GM21717 (cell line): ENCODE results near the gene DHDDS.

Experiments used
- ATAC-seq: cut with Tn5 transposase; IDR thresholded peaks from one replicate; pipeline ENCODE4 v1.9.1; 2021; ENCODE audit warnings: mild to moderate bottlenecking, moderate library complexity; ENCODE audit not compliant: unreplicated experiment

DHDDS gene

DNA sequence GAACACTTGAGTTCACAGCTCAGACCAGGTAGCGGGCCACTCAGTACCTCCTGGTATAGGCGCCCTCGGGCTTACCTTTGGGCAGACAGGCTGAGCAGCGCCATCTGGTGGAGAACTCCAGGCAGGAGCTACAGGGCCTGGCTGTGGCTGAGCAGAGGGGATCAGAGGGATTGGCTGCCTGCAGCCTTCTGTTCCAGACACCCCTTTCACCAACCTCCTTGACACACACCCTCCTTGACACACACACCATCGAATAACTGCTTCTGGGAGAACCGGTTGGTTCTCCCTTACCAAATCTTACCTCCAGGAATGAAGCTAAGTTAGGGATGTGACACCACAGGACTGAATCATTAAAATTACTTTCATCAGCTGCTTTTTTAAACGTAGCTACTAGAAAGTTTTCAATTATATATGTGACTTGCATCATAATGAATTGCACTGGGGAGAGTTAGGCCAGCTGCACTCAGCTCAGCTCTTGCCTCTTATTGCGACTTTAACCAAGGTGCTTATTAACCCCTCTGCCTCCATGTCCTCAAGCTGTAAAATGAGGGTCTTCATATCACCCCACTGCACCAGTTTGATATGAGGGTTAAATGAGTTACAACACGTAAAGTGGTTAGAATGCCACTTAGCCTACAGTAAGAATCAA, 14.9 kb upstream of the DHDDS start:
- no peak for ATAC-seq

DNA sequence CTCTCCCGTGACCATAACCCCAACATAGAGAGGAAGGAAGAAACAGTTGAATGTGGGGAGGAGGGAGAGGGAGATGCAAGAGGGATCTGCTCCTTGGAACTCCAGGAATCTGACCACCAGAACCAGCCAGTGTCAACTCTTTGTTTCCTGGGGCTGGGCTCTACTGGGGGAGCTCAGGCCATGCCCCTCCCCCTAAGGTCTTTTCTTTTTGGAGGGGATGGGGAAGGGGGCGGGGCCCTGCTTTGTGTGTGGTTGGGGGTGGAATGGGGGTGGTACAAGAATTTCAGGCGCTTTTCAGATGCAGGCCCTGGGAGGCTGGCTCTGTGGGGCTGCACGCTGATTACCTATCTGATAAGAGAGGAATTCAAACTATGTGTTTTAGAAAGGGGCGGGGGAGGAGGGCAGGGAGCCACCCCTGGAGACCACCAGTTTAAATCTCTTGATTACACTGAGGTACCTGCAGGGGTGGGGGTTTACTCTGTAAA, 13.2 kb upstream of the DHDDS start:
- no peak for ATAC-seq

DNA sequence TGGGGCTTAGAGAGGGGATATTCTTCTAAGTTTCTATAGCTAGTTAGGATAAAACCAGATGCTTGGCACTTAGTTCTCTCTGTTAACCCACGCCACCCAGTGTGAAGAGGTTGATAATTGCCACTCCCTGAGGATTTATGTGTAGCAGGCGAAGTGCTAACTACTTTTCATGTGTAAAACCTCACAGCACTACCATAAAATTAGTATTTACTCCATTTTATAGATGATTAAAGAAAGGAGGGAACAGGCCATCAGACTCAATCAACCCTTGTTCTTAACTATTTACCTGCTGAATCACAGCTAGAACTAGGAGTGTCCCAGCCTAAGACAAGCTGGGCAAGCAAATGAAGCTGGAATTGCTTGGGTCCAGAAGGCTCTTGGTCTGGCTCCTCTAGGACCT, 12.6 kb upstream of the DHDDS start:
- no peak for ATAC-seq

DNA sequence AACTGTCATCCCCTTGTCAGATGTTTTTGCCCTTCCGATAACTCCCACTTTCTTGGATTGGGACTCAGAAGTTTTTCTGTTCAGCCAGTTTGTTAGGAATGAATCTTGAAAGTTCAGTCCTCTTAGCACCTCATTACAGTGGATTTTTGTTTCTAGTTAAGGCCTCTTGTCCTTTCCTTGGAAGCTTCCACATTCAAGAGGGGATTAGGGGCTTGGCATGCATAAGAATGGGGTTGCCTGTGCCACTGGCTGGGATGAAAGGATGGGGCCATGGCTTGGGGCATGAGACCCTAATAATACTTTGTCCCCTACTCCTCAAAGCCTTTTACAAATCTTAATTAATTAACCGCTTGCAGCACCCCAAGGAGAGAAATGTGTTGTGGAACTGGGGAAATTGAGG, 2.4 kb upstream of the DHDDS start:
- ATAC-seq: no peak

DNA sequence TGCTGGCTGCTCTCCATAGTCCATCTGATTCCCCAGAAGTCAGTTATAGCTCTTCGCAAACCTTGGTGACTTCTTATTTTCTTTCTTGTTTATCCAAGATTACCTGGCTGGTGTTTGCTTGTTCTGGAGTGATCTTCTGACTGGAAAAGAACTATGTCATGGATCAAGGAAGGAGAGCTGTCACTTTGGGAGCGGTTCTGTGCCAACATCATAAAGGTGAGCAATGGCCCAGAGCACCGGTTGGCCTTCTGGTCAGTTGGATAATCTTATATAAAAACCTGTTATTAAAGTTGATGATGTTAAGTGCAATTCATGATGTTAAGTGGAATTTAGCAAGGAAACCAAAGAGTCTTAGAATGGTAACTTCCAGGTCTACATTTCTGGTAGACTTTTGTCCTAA, 672 bp downstream of the DHDDS start:
- no peak for ATAC-seq

DNA sequence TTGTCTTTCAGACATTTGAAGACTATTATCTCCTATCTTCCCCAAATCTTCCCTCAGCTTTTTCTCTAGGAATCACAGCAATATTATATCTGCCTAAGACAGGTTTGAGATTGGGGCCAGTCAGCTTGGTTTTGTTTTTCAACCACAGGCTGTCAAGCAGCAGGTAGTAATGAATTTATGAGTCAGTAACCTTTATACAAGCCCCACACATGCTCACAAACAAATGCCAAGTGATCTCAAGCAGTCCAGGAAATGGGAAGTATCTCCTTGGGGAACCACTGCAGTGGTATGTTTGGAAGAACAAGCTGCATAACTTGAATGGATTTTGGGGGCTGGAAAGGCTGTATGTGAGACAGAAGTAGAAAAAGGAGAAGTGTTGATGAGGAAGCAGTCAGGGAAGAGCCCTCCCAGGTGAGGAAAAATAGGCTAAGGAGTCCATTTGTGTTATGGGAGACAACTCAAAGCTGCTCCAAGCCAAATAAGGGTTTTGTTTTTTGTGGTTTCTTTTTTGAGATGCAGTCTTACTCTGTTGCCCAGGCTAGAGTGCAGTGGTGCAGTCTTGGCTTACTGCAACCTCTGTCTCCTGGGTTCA, 2.1 kb downstream of the DHDDS start:
- ATAC-seq: no peak

DNA sequence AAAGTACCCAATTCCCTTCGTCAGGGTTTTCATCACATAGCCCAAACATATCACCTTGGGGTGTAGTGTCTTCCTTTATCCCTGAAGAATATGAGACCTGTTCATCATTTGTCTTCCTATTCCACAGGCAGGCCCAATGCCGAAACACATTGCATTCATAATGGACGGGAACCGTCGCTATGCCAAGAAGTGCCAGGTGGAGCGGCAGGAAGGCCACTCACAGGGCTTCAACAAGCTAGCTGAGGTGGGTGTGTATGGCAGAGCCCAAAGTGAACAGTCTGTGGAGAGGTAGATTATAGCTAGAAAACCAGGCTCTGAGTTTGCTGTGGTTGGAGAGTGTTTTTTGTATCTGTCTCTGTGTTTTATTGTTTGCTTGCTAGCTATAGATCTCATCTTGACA, 5.9 kb downstream of the DHDDS start:
- ATAC-seq: no peak

DNA sequence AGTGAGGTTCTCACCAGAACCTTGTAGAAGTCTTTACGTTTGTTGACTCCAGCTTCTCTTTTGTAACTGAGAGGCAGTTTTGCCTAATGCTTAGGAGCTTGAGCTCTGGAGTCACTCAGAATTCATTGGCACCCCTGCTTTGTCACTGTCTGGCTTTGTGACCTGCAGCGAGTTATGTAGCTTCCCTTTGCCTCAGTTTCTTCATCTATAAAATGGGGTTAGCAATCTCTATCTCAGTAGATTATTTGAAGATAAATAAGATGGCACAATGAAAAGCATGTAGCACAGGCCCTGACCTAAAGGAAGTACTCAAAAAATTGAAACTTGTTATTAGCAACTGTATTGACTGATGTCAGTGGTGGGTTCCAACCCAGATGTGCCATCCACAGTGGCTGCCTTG, 8.1 kb downstream of the DHDDS start:
- no peak for ATAC-seq

DNA sequence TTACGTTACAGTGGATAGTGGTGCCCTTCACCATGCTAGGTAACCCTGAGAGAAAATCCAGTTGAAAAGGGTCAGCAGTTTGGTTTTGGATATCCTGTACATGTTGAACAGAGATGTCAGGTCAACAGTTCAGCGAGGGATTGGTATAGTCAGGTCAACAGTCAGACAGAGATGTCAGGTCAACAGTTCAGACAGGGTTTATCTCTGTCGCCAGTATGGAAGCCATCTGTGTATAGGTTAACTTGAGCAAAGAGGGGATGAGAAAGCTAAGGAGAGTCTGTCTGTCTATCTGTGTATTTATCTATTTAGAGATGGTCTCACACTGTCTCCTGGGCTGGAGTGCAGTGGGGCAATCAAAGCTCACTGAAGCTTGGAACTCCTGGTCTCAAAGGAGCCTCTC, 17.7 kb downstream of the DHDDS start:
- ATAC-seq: no peak

DNA sequence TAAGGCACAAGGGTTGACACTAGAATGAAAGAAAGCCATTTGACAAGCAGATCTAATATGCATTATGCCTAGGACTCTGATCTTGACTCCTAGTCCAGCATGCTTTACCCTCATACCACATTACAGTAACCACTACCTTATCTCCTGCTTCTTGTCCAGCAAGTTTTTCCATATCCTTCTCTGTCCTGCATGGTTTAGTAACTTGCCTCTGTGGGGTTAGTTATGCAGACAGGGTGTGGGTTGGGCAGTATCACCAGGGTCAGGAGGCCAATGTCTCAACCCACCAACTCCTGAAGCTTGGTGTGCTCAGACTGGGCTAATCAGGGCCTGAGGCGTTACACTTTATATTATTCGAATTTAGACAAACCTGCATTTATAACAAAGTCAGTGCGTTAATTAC, 18.8 kb downstream of the DHDDS start:
- no peak for ATAC-seq

DNA sequence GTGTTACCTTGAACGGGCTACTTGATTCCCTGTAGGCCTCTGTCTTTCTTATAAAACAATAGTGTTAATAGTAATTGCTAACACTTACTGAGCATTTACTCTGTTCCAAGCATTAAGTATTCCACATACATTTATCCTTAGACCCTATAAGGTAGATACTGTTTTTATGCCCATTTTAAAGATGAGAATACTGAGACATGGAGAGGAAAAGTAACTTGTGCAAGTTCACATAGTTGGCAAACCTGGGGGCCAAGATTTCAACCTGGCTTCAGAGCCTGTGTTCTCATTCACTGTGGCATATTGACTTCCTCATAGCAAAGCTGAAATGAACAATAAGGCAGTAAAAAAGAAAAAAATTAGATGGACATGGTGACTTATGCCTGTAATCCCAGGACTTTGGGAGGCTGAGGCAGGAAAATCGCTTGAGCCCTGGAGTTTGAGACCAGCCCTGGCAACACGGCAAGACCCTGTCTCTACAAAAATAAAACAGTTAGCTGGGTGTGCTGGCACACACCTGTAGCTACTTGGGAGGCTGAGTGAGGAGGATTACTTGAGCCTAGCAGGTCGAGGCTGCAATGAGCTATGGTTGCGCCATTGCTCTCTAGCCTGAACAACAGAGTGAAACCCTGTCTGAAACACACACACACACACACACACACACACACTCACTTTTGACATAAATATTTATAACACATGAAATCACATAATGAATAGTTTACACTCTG, 20.5 kb downstream of the DHDDS start:
- no peak for ATAC-seq

DNA sequence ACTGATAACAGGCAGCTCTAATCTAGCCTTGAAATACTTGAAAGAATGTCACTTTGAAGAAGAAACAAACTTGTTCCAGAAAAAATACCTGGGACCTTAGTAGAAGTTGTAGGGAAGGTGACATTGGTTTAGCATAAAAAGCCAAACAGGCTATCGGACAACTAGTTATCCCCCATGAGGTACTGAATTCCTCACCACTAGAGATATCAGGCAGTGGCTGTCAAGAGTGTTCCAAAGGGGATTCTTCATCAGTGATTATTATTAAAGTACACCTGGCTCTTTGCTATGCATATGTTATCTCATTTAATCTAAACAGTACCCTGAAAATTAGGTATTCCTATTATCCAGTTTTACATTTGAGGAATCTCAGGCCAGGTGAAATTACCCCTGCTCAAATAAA, 27.0 kb downstream of the DHDDS start:
- no peak for ATAC-seq

DNA sequence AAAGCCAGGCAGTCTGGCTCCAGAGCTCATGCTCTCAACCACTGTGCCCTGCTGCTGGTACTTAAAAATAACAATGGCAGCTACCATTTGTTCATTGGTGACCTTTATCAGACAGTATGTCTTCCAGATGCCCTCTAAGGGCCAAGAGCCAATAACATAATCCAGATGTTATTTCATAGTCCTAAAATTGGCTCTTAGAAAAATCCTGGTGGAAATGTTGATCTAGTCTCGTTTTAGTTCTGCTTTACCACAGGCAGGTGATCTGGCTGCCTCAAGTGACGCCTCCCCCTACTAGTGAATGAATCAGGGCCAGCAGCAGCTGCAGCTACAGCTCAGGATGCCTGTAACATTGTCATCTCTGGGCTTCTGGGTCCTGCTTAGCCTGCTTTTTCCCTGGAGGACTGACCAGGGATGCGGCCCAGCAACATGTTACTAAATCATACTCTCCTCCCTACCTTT, 27.5 kb downstream of the DHDDS start:
- ATAC-seq: no peak

DNA sequence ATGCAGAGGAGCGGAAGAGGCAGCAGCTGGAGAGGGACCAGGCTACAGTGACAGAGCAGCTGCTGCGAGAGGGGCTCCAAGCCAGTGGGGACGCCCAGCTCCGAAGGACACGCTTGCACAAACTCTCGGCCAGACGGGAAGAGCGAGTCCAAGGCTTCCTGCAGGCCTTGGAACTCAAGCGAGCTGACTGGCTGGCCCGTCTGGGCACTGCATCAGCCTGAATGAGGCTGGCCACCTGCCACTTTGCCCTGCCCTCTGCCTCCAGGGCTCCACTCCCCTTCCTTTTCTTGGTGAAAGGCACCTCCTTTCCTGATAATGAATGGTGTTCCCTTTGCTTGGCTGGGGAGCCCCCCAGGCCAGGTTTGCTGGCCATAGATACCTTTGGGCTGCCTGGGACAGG, 36.8 kb downstream of the DHDDS start:
- no peak for ATAC-seq

DNA sequence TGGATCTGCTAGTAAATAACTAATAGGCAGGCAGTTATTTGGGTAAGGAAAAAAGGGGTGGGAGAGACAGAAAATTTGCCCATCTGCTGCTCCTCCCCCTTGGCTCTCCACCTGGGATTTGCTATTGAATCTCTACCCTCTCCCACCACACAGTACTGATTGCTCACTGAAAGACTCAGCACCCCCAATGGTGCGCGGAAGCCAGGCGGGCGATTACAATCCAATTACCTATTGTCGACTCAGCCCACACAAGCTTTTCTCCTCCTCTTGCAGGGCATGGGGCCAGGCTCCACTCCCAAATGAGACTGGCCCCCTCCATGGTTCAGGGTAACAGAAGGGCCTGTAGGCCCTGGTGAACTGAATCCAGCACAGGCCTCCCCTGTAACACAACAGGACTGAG, 37.4 kb downstream of the DHDDS start:
- ATAC-seq: no peak

DNA sequence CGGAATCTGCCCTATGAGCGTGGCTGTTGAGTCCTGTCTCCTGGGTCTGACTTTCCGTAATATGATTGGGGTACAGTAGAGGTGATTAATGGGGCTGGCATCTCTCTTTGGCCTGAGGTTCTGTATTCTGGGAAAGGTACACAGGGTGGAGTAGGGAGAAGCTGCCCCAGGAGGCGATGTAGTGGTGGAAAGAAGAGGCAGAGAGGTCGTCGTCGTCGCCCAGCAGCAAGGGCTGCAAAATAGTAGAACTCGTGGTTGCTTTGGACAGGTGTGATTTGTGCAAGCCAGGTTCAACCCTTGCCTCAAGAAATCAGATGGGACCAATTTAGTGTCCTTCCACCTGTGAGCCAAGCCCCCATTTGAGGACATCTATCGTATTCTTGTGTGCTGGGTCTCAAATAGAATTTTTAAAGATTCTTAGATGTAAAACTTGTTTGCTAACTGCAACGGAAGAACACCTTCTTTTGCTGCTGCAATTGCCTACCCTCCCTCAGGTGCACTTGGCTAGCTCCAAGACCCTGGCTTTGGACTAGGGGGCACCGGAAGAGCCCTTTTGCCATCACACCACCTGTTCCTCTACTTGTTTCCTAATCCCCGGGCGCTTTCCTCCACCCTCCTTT, 38.9 kb downstream of the DHDDS start:
- ATAC-seq: no peak

DNA sequence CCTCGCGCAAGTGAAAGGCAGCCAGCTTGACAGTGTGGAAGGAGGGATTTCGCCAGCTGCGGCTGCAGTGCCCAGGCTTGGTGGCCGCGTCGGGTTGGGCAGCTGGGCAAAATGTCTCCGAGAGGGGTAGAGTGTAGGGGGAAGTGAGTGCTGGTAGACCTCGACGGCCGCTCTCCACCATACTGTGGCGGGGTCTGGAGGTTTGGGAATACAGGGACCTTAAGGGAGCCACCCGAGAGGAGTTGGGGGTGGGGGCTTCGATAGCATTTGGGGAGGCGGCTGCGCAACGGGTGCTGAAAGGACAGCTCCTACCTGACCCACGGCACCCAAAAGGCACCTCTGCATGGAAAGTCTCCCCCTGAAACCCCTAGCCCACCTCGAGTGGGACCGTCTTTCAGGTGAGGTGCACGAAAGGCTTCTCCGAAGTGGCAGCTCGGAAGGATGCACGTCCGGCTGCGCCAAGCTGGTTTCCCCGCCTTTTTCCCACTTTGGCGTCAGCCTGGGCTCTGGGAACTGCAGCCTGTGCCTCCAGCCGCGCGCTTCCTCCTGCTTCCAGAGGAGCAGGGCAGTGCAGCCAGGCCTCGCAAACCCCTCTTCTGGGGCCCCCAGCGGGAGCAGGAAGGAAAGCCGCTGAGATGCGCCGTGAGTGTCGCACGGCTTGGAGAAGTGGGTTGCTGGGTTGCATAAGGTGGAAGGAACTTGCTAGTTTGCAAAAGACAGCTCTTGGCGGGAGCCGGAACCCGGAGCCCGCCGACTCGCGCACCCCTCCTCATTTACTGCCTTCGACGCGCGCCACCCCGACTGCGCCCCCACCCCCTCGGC, 39.6 kb downstream of the DHDDS start:
- peak; percentile 15 for ATAC-seq

DNA sequence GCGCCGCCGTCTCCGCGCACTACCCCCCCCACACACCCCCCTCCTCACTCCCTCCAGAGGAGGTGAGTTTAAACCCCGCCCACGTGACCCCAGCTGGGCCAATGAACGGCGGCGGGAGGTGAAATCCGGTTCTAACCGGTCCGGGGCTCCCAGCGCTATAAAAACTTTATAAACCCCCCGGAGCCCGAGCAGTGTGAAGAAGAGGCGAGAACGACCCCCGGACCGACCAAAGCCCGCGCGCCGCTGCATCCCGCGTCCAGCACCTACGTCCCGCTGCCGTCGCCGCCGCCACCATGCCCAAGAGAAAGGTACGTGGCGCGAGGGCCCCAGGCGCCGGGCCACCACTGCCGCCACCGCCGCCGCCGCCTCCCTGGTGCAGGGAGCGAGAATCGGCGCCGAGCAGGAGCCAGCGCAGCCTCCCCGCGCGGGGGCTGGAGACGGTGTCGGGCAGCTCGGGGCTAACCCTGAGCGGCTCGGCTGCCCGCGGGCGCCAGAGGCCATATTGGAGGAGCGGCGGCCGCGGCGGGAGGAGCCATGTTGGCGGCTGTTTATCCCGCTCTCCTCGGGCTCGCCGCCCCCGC, 40.3 kb downstream of the DHDDS start, which contains the start of gene HMGN2:
TSS of gene HMGN2 (plus strand) at position 121 of the 581 bp plus-strand sequence. CDS start at position 294, 173 bp downstream.
- peak; percentile 54 for ATAC-seq

DNA sequence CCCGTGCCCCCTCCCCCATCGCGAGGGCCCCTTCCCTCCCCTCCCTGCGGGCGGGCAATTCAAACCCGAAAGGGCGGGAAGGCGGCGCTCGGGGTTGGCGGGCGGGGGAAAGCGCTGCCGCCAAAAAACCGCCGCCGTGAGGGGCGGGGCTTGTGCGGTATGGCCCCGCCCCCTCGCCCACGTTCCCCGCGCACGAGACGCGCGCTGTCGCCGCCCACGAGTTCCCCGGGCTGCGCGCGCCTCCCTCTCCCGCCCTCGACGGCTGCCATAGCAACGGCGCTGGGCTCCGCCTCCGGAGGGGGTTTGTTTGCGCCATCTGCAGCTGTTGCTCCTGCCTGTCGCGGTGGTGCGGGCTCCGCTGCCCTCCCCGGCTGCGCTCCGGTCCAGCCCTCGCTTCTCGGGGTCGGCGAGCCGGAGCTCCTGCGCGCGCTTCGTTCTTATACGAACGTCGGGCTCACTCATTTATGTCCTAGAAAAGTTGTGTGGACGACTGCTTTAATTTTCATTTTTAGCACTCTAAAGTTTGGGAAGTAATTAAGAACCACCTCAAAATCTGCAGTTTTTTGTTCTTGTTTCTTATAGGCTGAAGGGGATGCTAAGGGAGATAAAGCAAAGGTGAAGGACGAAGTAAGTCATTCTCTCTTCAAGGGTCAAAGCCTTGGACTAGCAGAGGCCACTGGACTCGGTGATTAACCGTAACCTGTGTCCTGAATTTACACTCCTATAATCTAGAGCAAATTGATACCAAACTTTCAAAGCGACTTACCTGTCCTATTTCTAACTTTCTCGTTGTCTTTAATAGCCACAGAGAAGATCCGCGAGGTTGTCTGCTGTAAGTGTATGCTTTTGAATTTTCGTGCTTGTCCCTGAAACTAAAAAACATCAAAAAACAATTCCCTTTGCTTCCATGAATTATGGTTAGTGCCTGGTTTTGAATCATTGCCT, 41.1 kb downstream of the DHDDS start:
- peak; percentile 55 for ATAC-seq
